AG04450 (cell line): Measurements from ENCODE around the gene TMEM175. TPM values are rescaled to one million over a fixed set of nuclear protein-coding genes. Genes with fewer than 3 reads are reported as not detected.
"Not testable (repeated sequence)": the region's sequence is repeated elsewhere in the genome, so short reads cannot be mapped to it uniquely, and the experiment has no call there.

Experiments
- CTCF ChIA-PET: fragments of 300-600, 350-600 bp; formaldehyde crosslinking; extraction: SDS; loops from one replicate; lab custom pipeline; 2022; ENCODE audit warnings: antibody characterized with exemption, inconsistent platforms; lab: Charles Lee
- POLR2A ChIA-PET: fragments of 350-600 bp; formaldehyde crosslinking; extraction: SDS; loops from one replicate; lab custom pipeline; 2021; ENCODE audit warnings: antibody characterized with exemption, inconsistent platforms; lab: Yijun Ruan, JAX
- DNase-seq: peaks from one replicate; pipeline ENCODE4 v3.0.0-alpha.2; 2011; ENCODE audit warnings: low read depth, low spot score
- H3K27ac ChIP-seq: one replicate; pipeline ENCODE4 v1.5.1; 2012; ENCODE audit warnings: low read depth, low read length, control low read depth
- H3K27me3 ChIP-seq: one replicate; pipeline ENCODE4 v1.6.0; 2012; ENCODE audit warnings: low read length; ENCODE audit not compliant: control insufficient read depth, insufficient read depth
- H3K4me3 ChIP-seq: 2 replicates; pipeline ENCODE4 v1.5.1; 2011; ENCODE audit warnings: mild to moderate bottlenecking, low read depth, low read length, control low read depth
- H3K9me3 ChIP-seq: 2 replicates; pipeline ENCODE4 v1.5.1; 2012; ENCODE audit warnings: low read length; ENCODE audit not compliant: control insufficient read depth, insufficient read depth
- CTCF ChIP-seq: IDR thresholded peaks from 2 replicates; pipeline ENCODE4 v1.5.1; 2011; ENCODE audit warnings: low read depth, low read length, control low read depth, inconsistent platforms
- polyA plus RNA-seq: library from polyadenylated mRNA; depleted of rRNA; stranded (reverse); fragments of >200 nt; gene quantifications from 2 replicates; pipeline ENCODE4 v1.2.3, GENCODE V29; 2011

The TMEM175 gene
- polyA plus RNA-seq, 1 experiment: 27.9 TPM

GRCh38 chr4:974668-975067 lies 42.4 kb downstream of the TMEM175 start:
- Histone ChIP-seq H3K9me3 (peaks cover 4% of the 10 kb centered on the region; the same call in 1 of the 2 replicates), H3K27me3 (no peaks in the 10 kb centered on the region), H3K4me3 (no peak overlapping the region), H3K27ac (no peak overlapping the region)
- TF ChIP-seq CTCF: no peak
- ChIA-PET POLR2A (no interaction called here), CTCF (no interaction called here)
- DNase-seq: no peak

- CTCF ChIA-PET, H3K9me3 ChIP-seq, POLR2A ChIA-PET, H3K27ac ChIP-seq, DNase-seq, H3K4me3 ChIP-seq, H3K27me3 ChIP-seq: not testable (repeated sequence)
These were observed 43.8 kb downstream of the TMEM175 start for GRCh38 chr4:976016-976415.

- Histone ChIP-seq H3K27me3 (no peaks in the 10 kb centered on the region), H3K27ac (no peak overlapping the region), H3K9me3 (peaks cover 4% of the 10 kb centered on the region; the same call in 1 of the 2 replicates), H3K4me3 (no peak overlapping the region)
- POLR2A ChIA-PET: interaction anchor here (1.3 kb wide), 1 partner anchor 47 kb away, joined by 3 read pairs; the partner anchor contains the start of genes GAK and TMEM175
- no peak for TF ChIP-seq CTCF
- DNase-seq: peak; percentile 20
- CTCF ChIA-PET: interaction anchor here (1.2 kb wide), 1 partner anchor 8 kb away, joined by 5 read pairs; no protein-coding TSS in a partner anchor
These were observed 46.9 kb downstream of the TMEM175 start for GRCh38 chr4:978957-979701.

- no peak for DNase-seq
- CTCF ChIA-PET: no interaction called here
- no peak overlapping the region for H3K4me3 ChIP-seq
- TF ChIP-seq CTCF: no peak
- POLR2A ChIA-PET: no interaction called here
- no peaks in the 10 kb centered on the region for H3K27me3 ChIP-seq
- no peaks in the 10 kb centered on the region; the same call in 1 of the 2 replicates for H3K9me3 ChIP-seq
- H3K27ac ChIP-seq: no peak overlapping the region
These were observed 50.0 kb downstream of the TMEM175 start for GRCh38 chr4:982291-982690.

- Histone ChIP-seq H3K27ac (no peak overlapping the region), H3K9me3 (no peaks in the 10 kb centered on the region; the same call in 1 of the 2 replicates), H3K27me3 (no peaks in the 10 kb centered on the region), H3K4me3 (no peak overlapping the region)
- TF ChIP-seq CTCF: no peak
- ChIA-PET CTCF (no interaction called here), POLR2A (no interaction called here)
- no peak for DNase-seq
These were observed 50.6 kb downstream of the TMEM175 start for GRCh38 chr4:982814-983213.
